Panc1 (cell line): ENCODE measurements around the gene RNF224. TPM values are rescaled to one million over a fixed set of nuclear protein-coding genes. Genes with fewer than 3 reads are reported as not detected.

Experiments used
- ATAC-seq: fragments of 200-7000 bp; cut with Tn5 transposase; 2 replicates; pipeline ENCODE4 v1.9.1; 2020; ENCODE audit warnings: mild to moderate bottlenecking, moderate library complexity
- BruUV-seq: library from RNA; stranded (reverse); fragments of 400-500 nt; replicated peaks from 2 replicates; lab custom pipeline; 2021; lab: Mats Ljungman, UMichigan
- CTCF ChIA-PET: fragments of 300-600 bp; sonication (Branson Sonifier 250); formaldehyde crosslinking; loops from one replicate; lab custom pipeline; 2022; ENCODE audit warnings: antibody characterized with exemption; lab: Charles Lee
- POLR2A ChIA-PET: fragments of 300-600 bp; sonication (Branson Sonifier 250); formaldehyde crosslinking; loops from one replicate; lab custom pipeline; 2022; ENCODE audit warnings: antibody characterized with exemption; lab: Charles Lee
- DNase-seq: peaks from one replicate; pipeline ENCODE4 v3.0.0-alpha.2; 2010; ENCODE audit warnings: low read depth, low spot score
- H3K27ac ChIP-seq: 2 replicates; pipeline ENCODE4 v1.5.1; 2011; ENCODE audit warnings: mild to moderate bottlenecking, low read length, inconsistent platforms
- H3K27me3 ChIP-seq: fragments of 200-500 bp; sonication (Bioruptor generic); 2 replicates; pipeline ENCODE4 v1.6.0; 2014; ENCODE audit warnings: low read length, inconsistent platforms; ENCODE audit not compliant: control insufficient read depth, insufficient read depth
- H3K36me3 ChIP-seq: fragments of 200-500 bp; sonication (Bioruptor generic); 2 replicates; pipeline ENCODE4 v1.5.1; 2014; ENCODE audit warnings: inconsistent platforms, mild to moderate bottlenecking, low read length, moderate library complexity; ENCODE audit not compliant: control insufficient read depth, insufficient read depth
- H3K4me1 ChIP-seq: 2 replicates; pipeline ENCODE4 v1.5.1; 2011; ENCODE audit warnings: inconsistent platforms, mild to moderate bottlenecking, low read length, moderate library complexity; ENCODE audit not compliant: control insufficient read depth, insufficient read depth
- H3K4me3 ChIP-seq, 2 experiments: 2 replicates each; pipeline ENCODE4 v1.5.1; 2011 to 2012; ENCODE audit warnings: low read depth in 2 of 2, low read length in 2 of 2, mild to moderate bottlenecking in 2 of 2, inconsistent platforms in 1 of 2, moderate library complexity in 1 of 2
- H3K9me3 ChIP-seq: fragments of 200-500 bp; sonication (Bioruptor generic); 2 replicates; pipeline ENCODE4 v1.5.1; 2014; ENCODE audit warnings: low read depth, mild to moderate bottlenecking, inconsistent platforms, low read length, moderate library complexity; ENCODE audit not compliant: control insufficient read depth, insufficient read depth
- POLR2AphosphoS5 ChIP-seq: IDR thresholded peaks from 2 replicates; pipeline ENCODE4 v1.6.1; 2012; ENCODE audit warnings: mild to moderate bottlenecking, low read depth, low read length, moderate library complexity
- REST ChIP-seq, 2 experiments: IDR thresholded peaks; 2 replicates each; pipeline ENCODE4 v1.6.1; 2011 to 2012; ENCODE audit warnings: low read depth in 2 of 2, control low read depth in 1 of 2, low read length in 1 of 2, mild to moderate bottlenecking in 1 of 2, moderate library complexity in 1 of 2; ENCODE audit not compliant: insufficient read depth in 1 of 2
- SIN3A ChIP-seq: IDR thresholded peaks from 2 replicates; pipeline ENCODE4 v1.6.1; 2012; ENCODE audit warnings: low read depth, mild to moderate bottlenecking, low read length, moderate library complexity, borderline replicate concordance; ENCODE audit not compliant: insufficient read depth
- TCF7L2 ChIP-seq: IDR thresholded peaks from 2 replicates; pipeline ENCODE4 v1.6.1; 2011; ENCODE audit warnings: mild to moderate bottlenecking, low read depth, low read length, inconsistent platforms
- in situ Hi-C: cut with HindIII; loops from 2 replicates; pipeline ENCODE4 v1.10.0; 2016; ENCODE audit warnings: low sequenced_read_pairs, low pct_unique_long_range_greater_than_20kb
- intact Hi-C: fragments of 100-400 bp; cut with micrococcal nuclease; formaldehyde crosslinking; loops from one replicate; pipeline ENCODE4 v1.10.0; 2022; ENCODE audit not compliant: unreplicated experiment
- total RNA-seq: library from RNA; stranded (reverse); gene quantifications from one replicate; pipeline ENCODE4 v1.2.1, GENCODE V29; 2021; ENCODE audit not compliant: unreplicated experiment
- TF ChIP-seq, protein P1 (sequence below): fragments of 450-650 bp; IDR thresholded peaks from 2 replicates; pipeline ENCODE4 v1.5.1; 2017; ENCODE audit warnings: mild to moderate bottlenecking

Gene RNF224
- total RNA-seq, 1 experiment from 2014 or later = 0.15 TPM

DNA sequence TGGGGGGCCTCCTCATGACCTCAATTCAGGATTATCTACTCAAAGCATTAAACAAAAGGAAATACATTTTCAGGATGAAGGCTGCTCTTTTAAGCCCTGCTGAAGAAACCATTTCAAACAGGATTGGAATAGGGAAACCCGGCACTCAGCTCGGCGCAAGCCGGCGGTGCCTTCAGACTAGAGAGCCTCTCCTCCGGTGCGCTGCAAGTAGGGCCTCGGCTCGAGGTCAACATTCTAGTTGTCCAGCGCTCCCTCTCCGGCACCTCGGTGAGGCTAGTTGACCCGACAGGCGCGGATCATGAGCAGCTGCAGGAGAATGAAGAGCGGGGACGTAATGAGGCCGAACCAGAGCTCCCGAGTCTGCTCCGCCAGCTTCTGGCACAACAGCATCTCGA is 22.6 kb upstream of the RNF224 start:
- Histone ChIP-seq H3K4me3 (peak overlapping the region; percentile 84 to 90), H3K27me3 (no peaks in the 10 kb centered on the region), H3K4me1 (peaks cover 22% of the 10 kb centered on the region), H3K9me3 (no peaks in the 10 kb centered on the region), H3K27ac (peak overlapping the region; percentile 78), H3K36me3 (peaks cover 2% of the 10 kb centered on the region; the same call in 1 of the 2 replicates)
- ChIA-PET POLR2A (no interaction called here), CTCF (no interaction called here)
- in situ Hi-C loops = no loop called here
- no TSS peak for BruUV-seq
- no peak for ATAC-seq
- TF ChIP-seq, protein P1, sequence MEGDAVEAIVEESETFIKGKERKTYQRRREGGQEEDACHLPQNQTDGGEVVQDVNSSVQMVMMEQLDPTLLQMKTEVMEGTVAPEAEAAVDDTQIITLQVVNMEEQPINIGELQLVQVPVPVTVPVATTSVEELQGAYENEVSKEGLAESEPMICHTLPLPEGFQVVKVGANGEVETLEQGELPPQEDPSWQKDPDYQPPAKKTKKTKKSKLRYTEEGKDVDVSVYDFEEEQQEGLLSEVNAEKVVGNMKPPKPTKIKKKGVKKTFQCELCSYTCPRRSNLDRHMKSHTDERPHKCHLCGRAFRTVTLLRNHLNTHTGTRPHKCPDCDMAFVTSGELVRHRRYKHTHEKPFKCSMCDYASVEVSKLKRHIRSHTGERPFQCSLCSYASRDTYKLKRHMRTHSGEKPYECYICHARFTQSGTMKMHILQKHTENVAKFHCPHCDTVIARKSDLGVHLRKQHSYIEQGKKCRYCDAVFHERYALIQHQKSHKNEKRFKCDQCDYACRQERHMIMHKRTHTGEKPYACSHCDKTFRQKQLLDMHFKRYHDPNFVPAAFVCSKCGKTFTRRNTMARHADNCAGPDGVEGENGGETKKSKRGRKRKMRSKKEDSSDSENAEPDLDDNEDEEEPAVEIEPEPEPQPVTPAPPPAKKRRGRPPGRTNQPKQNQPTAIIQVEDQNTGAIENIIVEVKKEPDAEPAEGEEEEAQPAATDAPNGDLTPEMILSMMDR = no peak
- TF ChIP-seq REST (IDR thresholded peaks at IDR 0.05; ENCODE audit: insufficient read depth in 1 of 2, low read depth in 2 of 2, low read length in 1 of 2) (no peak), POLR2AphosphoS5 (no peak), SIN3A (no peak), TCF7L2 (no peak)
- no peak for DNase-seq
- intact Hi-C loops = no loop called here

DNA sequence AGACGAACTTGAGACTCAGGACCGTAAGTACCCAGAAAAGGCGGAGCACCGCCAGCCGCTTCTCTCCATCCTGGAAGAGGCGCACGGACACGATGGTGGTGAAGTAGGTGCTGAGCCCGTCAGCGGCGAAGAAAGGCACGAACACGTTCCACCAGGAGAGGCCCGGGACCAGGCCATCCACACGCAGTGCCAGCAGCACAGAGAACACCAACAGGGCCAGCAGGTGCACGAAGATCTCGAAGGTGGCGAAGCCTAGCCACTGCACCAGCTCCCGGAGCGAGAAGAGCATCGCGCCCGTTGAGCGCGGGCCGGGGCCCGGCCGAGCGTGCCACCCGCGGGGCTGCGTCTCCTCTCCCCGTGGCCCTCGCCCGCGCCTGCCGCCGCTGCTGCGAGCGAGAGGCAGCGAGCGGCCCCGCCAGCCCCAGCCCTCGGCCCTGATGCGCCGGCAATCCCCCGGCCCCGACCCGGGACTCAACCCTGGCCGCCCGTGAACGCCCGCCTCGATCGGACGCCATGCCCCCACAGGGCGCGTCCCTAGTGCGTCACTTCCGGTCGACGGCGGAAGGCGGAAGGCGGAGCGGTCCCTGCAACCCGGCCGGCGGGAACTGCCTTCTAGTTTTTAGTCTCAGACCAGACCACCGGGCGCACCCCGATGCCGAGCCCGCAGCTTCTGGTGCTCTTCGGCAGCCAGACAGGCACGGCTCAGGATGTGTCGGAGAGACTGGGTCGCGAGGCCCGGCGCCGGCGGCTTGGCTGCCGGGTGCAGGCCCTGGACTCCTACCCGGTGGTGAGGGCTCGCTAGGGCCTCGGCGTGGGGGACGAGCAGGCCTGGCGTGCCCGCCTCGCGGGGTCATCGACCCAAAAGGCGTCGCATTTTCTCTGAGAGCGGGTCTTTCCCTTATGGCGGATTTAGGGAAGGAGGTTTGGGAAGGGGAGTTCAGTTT is 21.9 kb upstream of the RNF224 start, which contains the start of the genes NDOR1 and TMEM203:
Gene NDOR1, plus strand, starts transcription at position 575 of the 944 bp plus-strand sequence. Its CDS starts 78 bp downstream, at position 653.
Gene TMEM203, minus strand, starts transcription at position 523 of the 944 bp plus-strand sequence. Its CDS starts 234 bp downstream, at position 289.
- POLR2A ChIA-PET = interaction anchor here (0.6 kb wide), 1 partner anchor 15 kb away, joined by 3 read pairs; no protein-coding TSS in a partner anchor
- Histone ChIP-seq H3K4me3 (peak within 1 kb of the TSS; percentile 84 to 90), H3K27me3 (no peaks in the 10 kb centered on the region), H3K4me1 (peaks cover 22% of the 10 kb centered on the region), H3K27ac (peak within 1 kb of the TSS; percentile 87), H3K9me3 (no peaks in the 10 kb centered on the region), H3K36me3 (peaks cover 2% of the 10 kb centered on the region; the same call in 1 of the 2 replicates)
- CTCF ChIA-PET = no interaction called here
- intact Hi-C loops (no loop called here), in situ Hi-C loops (no loop called here)
- ATAC-seq (peak; percentile 78), DNase-seq (no peak)
- TF ChIP-seq TCF7L2 (no peak), POLR2AphosphoS5 (peak; percentile 74), SIN3A (peak; percentile 91; the same call in 1 of the 2 replicates), REST (IDR thresholded peaks at IDR 0.05; ENCODE audit: insufficient read depth in 1 of 2, low read depth in 2 of 2, low read length in 1 of 2) (no peak)
- TF ChIP-seq, protein P1 = no peak
- BruUV-seq = no TSS peak
